Measurements from ENCODE around the gene UXS1.

Gene UXS1

GRCh38 chr2:106189325-106189724 is 4.8 kb downstream of the UXS1 start:
- no peak for DNase-seq (ENCODE audit: low spot score)

- DNase-seq (ENCODE audit: low spot score): no peak
These were observed 6.7 kb downstream of the UXS1 start for GRCh38 chr2:106187273-106187891.

GRCh38 chr2:106185475-106186184 is 8.5 kb downstream of the UXS1 start:
- no peak for DNase-seq (ENCODE audit: low spot score)

DNA sequence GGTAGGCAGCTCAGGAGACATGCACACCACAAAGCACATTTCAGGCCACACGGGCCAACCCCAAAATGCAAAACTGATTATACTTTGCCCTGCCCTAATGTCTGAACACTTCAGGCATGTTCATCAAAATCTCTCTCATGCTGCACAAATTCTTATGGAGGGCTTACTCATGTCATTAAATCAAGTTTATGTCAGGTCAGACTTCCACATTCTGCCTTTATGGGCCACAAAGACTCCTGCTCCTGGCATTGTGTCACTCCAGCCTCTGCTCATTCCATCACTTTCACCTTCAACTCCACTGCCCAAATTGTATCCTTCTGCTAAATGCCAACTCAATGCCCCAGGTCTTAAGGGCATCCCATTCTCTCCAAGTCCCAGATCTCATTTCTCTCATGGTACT is 9.2 kb downstream of the UXS1 start:
- no peak for DNase-seq (ENCODE audit: low spot score)

GRCh38 chr2:106184394-106184793 is 9.7 kb downstream of the UXS1 start:
- no peak for DNase-seq (ENCODE audit: low spot score)

DNA sequence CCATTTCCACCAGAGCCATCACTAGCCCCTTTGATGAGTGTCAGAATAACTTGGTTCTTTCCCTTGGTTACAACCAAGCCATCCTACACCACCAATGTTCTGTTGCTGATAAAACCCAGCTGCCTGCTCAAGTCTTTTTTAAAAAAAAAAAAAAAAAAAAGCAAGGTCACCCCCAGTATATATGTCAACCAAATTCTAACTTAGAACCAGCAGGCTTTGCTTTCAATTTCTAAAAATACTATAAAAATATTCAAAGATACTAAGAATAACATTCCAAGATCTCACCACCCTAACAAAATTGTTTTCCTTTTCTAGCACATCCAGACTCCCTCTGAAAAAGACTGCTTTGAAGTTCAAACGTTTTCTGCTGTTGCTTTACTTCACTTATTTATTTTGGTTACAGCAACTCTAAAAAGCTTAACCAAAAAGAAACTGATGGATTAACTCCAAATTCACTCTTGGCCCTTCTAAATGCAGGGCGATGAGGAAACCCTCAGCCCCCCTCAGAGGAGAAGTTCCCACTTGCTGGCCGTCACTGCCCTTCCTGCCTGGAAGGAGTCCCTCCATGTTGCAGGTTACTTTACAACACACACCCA is 10.9 kb downstream of the UXS1 start:
- DNase-seq (ENCODE audit: low spot score): peak; percentile 62

DNA sequence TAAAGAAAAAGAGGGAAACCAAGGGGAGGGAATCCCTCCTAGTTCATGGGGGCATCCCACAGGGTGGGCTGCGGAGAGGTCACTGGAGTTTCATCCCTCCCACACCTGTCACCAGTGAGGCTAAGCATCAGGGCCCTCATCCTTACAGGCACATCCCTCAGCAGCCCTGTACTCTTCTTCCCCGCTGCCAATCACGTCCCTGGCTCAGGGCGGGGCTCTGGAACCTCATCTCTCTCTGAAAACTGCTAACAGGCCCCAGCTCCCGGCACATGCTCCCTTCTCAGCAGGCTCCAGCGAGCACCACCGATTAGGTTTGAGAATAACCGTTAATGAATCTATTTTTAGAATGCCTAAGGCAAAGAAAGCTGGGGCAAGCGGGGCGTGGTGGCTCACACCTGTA is 13.0 kb downstream of the UXS1 start:
- DNase-seq (ENCODE audit: low spot score): no peak

DNA sequence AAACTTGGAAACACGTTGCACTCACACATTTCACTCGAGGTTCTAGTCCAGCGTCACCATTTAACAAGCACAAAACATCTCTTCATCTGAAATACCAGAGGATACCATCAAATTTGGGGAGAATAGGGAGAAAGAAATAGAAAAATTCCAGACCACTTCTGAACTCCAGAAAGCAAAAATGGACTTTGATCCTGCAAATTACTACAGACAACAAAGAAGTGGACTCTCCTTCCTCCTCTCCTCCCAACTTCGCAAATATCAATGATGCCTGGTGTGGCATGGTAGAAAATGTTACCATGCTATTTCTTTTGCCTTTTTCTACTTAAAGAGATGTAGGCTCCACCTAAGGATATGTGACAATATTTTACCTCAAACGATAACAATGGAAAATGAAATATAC is 13.5 kb downstream of the UXS1 start:
- no peak for DNase-seq (ENCODE audit: low spot score)

DNA sequence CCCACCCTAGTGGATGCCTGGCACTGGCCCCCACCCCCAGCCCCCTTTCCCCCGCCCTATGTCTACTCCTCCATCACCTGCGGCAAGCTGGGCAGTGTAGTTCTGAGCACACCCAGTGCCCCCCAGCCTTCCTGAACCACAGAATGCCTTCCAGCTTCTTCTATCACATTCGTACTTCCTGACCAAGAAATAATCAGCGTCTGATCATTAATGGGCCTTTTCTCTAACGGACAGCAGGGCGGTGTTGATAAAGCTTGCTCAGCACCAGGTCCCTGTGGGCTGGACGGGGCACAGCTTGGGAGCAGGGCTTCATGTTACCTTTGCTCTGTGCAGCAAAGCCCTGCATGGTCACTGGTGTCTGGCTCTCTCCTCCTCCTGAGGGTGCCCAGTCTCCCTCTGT is 15.4 kb downstream of the UXS1 start:
- DNase-seq (ENCODE audit: low spot score): no peak

- DNase-seq (ENCODE audit: low spot score): no peak
These were observed 16.5 kb downstream of the UXS1 start for GRCh38 chr2:106177581-106177980.

DNA sequence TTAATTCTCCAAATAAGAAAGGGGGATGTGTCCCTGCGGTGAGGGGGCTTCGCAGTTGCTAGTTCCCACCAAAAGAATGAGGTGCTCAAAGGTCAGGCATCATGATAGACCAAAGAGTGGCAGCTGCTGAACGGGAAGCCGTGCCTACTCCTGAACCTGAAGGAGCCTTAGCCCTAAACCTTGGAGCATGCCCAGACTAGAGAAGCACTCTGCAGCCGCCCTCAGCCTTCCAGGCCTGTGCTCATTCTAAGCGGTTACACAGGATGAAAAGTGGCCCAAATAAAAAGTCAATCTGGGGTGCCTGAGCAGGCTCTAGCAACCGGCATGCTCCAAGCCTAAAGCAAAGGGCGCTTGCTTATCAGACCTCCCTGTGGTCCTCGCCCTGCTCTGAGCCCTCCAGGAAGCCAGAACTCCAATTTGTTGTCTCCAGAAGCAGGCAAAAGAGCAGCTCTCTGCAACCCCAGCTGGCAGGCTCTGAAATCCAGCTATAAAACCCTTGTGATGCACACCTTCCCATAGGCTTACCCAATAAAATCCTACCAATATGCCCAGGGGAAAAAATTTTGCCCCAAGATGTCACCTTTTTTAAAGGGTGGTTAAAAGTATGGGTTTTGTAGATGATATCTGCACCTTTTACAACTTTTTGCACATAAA is 17.5 kb downstream of the UXS1 start:
- DNase-seq (ENCODE audit: low spot score): no peak

- DNase-seq (ENCODE audit: low spot score): no peak
These were observed 18.8 kb downstream of the UXS1 start for GRCh38 chr2:106175086-106175850.

GRCh38 chr2:106174056-106174455 is 20.0 kb downstream of the UXS1 start:
- no peak for DNase-seq (ENCODE audit: low spot score)

GRCh38 chr2:106172649-106173048 is 21.5 kb downstream of the UXS1 start:
- no peak for DNase-seq (ENCODE audit: low spot score)

- no peak for DNase-seq (ENCODE audit: low spot score)
These were observed 25.4 kb downstream of the UXS1 start for GRCh38 chr2:106168657-106169056.

DNA sequence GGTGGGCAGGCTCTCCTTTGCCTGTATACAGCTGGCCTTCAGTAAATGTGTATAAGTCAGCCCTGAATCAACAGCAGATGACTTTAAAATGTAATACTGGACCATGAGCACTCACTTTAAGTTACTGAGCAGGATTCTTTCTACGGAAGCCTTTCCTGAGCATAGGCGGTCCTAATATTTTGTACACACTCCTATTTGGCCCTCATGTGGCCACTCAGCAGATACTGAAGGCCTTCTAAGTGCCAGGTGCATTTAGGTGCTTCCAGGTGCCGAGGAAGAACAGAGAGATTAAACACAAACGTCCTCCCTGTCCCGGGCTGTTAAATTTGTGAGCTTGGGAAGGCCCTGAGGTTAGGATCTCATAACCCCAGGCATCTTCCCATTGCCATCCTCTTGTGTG is 27.0 kb downstream of the UXS1 start:
- no peak for DNase-seq (ENCODE audit: low spot score)

DNA sequence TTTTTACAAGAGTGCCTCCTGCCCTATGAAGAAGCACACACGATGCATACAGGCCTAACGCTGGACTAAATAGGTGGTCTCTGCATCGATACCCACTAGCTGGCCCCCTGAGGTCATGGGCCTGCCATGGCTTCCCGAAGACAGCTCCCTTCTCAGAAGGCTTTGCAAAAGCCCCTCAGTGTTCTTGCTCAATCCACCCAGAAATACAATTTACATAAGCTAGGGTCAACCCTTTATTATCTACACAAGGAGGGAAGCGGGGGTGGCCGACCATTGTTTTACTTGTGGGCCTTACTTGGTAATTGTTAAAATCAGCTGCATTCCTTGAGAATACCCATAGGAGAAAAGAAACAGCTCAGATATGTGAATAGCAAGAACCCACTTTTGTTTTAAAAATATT is 28.5 kb downstream of the UXS1 start:
- DNase-seq (ENCODE audit: low spot score): no peak

- no peak for DNase-seq (ENCODE audit: low spot score)
These were observed 29.1 kb downstream of the UXS1 start for GRCh38 chr2:106165029-106165428.

DNA sequence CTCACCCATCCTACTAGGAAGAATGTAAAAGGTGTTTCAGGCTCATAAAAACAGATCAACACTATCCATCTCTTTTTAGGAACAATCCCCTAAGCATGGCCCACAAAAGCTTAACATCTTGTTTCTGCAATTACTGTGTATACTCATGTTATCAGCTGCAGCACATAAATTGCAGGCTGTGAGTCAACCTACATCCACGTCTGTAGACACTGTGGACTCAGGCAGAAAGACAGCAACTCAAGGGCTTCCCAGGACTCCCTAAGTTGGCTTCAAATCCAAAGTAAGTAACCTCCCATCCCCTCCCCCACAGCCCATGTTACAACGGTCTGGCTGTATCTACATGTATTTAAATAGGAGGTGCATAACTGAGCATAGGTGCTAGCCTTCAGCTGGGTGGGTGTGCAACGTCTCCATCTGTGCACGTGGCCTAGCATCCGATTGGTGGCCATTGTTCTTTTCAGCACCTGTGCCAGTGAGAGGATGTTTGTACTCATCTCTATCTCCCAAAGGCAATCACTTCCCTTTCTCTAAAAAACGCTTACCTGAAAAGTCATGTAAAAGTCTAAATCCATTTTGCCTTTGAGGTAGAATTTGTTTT is 30.1 kb downstream of the UXS1 start:
- no peak for DNase-seq (ENCODE audit: low spot score)

- no peak for DNase-seq (ENCODE audit: low spot score)
These were observed 31.9 kb downstream of the UXS1 start for GRCh38 chr2:106161938-106162820.

- no peak for DNase-seq (ENCODE audit: low spot score)
These were observed 32.8 kb downstream of the UXS1 start for GRCh38 chr2:106161341-106161740.

Data from hepatic stellate cell (primary cell).